Lower lobe of right lung (tissue), 2 donors: ENCODE data around the gene FRMD4A. TPM values are rescaled to one million over a fixed set of nuclear protein-coding genes. Genes with fewer than 3 reads are reported as not detected.
A peak's percentile ranks its signal among the peaks of the same experiment; 100 is the strongest.

Experiments
- ATAC-seq, 2 donors: fragments of 200-7000 bp; cut with Tn5 transposase; one replicate each; pipeline ENCODE4 v1.9.1; 2020 to 2022; ENCODE audit warnings: mild to moderate bottlenecking in 2 of 2, moderate library complexity in 2 of 2
- DNase-seq: peaks from one replicate; pipeline ENCODE4 v3.0.0-alpha.2; 2020
- H3K27ac ChIP-seq: fragments of 200-600 bp; one replicate; pipeline ENCODE4 v1.8.0; 2022
- H3K27me3 ChIP-seq: fragments of 200-600 bp; one replicate; pipeline ENCODE4 v1.8.0; 2022; ENCODE audit warnings: low read depth
- H3K36me3 ChIP-seq: fragments of 200-600 bp; one replicate; pipeline ENCODE4 v1.8.0; 2022; ENCODE audit warnings: mild to moderate bottlenecking
- H3K4me1 ChIP-seq: fragments of 200-600 bp; one replicate; pipeline ENCODE4 v1.8.0; 2022
- H3K4me3 ChIP-seq: fragments of 200-600 bp; one replicate; pipeline ENCODE4 v1.8.0; 2022; ENCODE audit warnings: mild to moderate bottlenecking
- H3K9me3 ChIP-seq: fragments of 200-600 bp; one replicate; pipeline ENCODE4 v1.8.0; 2022
- intact Hi-C: fragments of 100-400 bp; cut with DNase I; formaldehyde crosslinking; loops from one replicate; pipeline ENCODE4 v1.11.0; 2022
- total RNA-seq: library from RNA; stranded (reverse); fragmentation: NEBNext Ultra II Directional; extraction: Animal tissue kit (Norgen Biotek cat#: 25700); gene quantifications from one replicate; pipeline ENCODE4 v1.2.1, GENCODE V29; 2021
- TF ChIP-seq, protein P1 (sequence below): fragments of 200-600 bp; IDR thresholded peaks from one replicate; pipeline ENCODE4 v1.8.0; 2022; ENCODE audit warnings: antibody characterized with exemption, mild to moderate bottlenecking
- donor health status: DM: no; HTN: yes; CAD: no; lungs with severe emphysema.

The FRMD4A gene
- total RNA-seq, 1 donor from 2014 or later = 64.8 TPM

DNA sequence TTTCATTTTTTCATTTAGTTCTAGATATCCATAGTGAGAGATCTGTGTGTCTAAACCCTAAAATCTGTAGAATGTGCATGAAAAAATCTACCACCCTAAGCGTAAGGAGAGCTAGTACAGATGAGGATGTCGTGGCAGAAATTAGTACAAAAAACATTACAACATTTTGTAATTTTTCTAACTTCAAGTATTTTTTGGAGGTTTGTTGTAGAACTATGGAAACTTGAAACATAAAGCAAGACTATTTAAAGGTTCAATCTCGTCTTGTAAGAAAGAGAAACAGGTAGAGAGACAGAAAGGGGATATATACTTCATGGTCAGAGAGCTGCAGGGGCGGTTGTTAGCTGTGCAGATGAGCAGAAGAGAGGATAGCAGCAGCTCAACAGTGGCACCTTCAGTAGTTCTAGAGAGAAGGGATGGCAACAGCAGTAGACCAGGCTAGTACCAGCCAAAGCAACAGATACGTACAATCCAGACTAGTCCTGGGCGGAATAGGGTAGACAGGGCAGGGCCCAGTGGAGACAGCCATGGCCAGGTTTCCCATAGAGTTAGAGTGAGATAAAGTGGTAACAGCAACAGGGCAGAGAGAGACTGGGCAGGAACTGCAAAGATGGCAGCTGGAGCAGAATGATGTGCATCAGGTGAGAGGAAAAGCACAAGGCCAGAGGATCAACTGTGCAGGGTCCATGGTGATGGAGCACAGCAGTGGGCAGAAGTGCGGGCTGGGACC is 145.2 kb downstream of the FRMD4A start:
- H3K27me3 ChIP-seq = peaks cover 18% of the 10 kb centered on the region
- TF ChIP-seq, protein P1, sequence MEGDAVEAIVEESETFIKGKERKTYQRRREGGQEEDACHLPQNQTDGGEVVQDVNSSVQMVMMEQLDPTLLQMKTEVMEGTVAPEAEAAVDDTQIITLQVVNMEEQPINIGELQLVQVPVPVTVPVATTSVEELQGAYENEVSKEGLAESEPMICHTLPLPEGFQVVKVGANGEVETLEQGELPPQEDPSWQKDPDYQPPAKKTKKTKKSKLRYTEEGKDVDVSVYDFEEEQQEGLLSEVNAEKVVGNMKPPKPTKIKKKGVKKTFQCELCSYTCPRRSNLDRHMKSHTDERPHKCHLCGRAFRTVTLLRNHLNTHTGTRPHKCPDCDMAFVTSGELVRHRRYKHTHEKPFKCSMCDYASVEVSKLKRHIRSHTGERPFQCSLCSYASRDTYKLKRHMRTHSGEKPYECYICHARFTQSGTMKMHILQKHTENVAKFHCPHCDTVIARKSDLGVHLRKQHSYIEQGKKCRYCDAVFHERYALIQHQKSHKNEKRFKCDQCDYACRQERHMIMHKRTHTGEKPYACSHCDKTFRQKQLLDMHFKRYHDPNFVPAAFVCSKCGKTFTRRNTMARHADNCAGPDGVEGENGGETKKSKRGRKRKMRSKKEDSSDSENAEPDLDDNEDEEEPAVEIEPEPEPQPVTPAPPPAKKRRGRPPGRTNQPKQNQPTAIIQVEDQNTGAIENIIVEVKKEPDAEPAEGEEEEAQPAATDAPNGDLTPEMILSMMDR = no peak
- intact Hi-C loops = no loop called here
- H3K36me3 ChIP-seq = no peaks in the 10 kb centered on the region
- peak; percentile 42 to 51 for ATAC-seq
- H3K4me3 ChIP-seq = no peak overlapping the region
- H3K9me3 ChIP-seq = no peaks in the 10 kb centered on the region
- H3K4me1 ChIP-seq = no peaks in the 10 kb centered on the region
- no peak overlapping the region for H3K27ac ChIP-seq
- no peak for DNase-seq

DNA sequence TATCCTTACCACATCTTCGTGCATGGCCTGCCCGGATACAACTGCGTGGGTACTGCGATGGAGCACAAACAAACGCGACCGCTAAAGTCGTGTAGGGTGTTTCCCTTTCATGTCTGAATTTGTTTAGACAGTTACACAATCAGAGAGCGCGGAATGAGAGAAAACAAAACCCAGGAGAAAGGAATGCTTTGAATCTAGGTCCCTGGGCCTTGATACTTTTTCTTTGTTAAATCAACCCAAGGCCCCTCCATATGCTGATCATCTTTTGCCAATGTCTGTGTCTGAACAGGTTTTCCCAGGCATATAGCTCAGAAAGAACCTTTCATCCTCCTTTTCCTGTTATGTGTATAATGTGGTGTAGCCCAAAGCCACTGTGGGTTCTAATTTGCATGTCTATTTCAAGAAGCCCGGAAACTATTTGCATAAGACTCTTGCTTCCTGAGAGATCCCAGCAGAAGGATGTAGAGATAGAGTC is 145.8 kb downstream of the FRMD4A start:
- TF ChIP-seq, protein P1 = no peak
- ATAC-seq (peak; percentile 69 to 72), DNase-seq (no peak)
- Histone ChIP-seq H3K36me3 (no peaks in the 10 kb centered on the region), H3K27ac (no peak overlapping the region), H3K27me3 (peaks cover 24% of the 10 kb centered on the region), H3K9me3 (no peaks in the 10 kb centered on the region), H3K4me3 (no peak overlapping the region), H3K4me1 (no peaks in the 10 kb centered on the region)
- intact Hi-C loops = no loop called here

DNA sequence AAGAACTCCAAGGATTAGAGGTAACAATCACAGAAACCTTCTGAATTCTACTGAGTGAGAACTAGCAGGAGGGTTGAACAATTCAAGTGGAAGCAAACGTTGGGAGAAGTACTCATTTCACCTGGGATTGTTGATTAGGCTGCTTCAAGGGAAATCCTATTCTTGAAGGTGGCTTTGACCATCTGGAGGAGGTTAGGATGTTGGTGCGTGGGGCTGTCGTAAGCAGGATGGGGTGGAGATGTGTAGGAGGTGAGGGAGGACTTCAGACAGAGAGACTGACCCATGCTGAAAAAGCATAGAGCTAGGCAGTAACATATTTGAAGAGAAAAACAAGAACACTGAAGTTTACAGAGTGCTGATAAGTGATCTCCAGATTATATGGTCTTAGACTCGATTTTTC is 147.9 kb downstream of the FRMD4A start:
- no peak overlapping the region for H3K27ac ChIP-seq
- ATAC-seq (no peak), DNase-seq (no peak)
- no peak overlapping the region for H3K4me3 ChIP-seq
- TF ChIP-seq, protein P1 = no peak
- peaks cover 26% of the 10 kb centered on the region for H3K27me3 ChIP-seq
- intact Hi-C loops = no loop called here
- H3K36me3 ChIP-seq = no peaks in the 10 kb centered on the region
- H3K9me3 ChIP-seq = no peaks in the 10 kb centered on the region
- no peaks in the 10 kb centered on the region for H3K4me1 ChIP-seq

DNA sequence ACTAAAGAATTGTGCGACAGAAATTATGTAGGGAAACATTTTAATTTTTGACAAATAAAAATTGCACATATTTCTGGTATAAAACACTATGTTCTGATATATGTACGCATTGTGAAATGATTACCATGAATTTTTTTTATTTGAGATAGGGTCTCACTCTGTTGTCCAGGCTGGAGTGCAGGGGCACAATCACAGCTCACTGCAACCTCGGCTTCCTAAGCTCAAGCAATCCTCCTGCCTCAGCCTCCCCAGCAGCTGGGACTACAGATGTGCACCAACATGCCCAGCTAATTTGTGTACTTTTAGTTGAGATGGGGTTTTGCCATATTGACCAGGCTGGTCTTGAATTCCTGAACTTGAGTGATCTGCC is 149.2 kb downstream of the FRMD4A start:
- no peak for ATAC-seq
- H3K27me3 ChIP-seq = peaks cover 32% of the 10 kb centered on the region
- intact Hi-C loops = no loop called here

DNA sequence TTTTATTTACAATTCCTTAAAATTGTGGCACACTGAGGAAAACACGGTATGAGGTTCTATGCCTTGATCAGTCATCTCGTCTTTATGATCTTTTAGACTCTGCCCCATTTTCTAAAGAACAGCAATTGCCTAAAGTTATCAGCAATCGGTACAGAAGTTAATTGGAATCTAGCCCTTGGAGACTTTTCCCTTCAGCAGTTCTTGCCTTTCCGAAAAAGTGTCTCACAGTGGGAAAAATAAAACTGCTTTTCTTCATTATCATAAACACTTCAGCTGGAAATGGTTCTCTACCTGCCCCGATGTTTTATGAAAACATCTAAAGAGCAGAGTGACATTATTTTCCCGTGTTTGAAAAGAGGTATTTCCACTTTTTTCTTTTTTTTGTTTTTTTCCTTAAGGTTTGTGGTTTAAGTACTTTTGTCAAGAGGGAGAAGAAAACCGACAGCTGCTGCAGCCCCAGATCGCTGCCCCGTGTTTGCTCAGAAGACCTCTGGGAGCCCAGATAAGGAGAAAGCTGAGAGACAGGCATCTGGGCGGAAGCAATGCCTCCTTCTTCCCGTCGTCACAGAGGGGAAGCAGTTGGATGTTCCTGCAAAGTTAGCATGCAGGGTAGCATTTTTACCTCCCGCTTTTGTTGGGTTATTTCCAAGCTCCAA is 149.7 kb downstream of the FRMD4A start:
- H3K27me3 ChIP-seq = peaks cover 37% of the 10 kb centered on the region
- TF ChIP-seq, protein P1 = no peak
- H3K27ac ChIP-seq = no peak overlapping the region
- no peak for ATAC-seq
- no peaks in the 10 kb centered on the region for H3K4me1 ChIP-seq
- intact Hi-C loops = no loop called here
- H3K36me3 ChIP-seq = no peaks in the 10 kb centered on the region
- no peaks in the 10 kb centered on the region for H3K9me3 ChIP-seq
- H3K4me3 ChIP-seq = no peak overlapping the region
- no peak for DNase-seq

More for the DNA sequence above, 149.2 kb downstream of the FRMD4A start:
- TF ChIP-seq, protein P1 = no peak
- Histone ChIP-seq H3K9me3 (no peaks in the 10 kb centered on the region), H3K36me3 (no peaks in the 10 kb centered on the region), H3K27ac (no peak overlapping the region), H3K4me1 (no peaks in the 10 kb centered on the region), H3K4me3 (no peak overlapping the region)
- DNase-seq = no peak
